Measurements from ENCODE around the gene FRMD8.

DNA sequence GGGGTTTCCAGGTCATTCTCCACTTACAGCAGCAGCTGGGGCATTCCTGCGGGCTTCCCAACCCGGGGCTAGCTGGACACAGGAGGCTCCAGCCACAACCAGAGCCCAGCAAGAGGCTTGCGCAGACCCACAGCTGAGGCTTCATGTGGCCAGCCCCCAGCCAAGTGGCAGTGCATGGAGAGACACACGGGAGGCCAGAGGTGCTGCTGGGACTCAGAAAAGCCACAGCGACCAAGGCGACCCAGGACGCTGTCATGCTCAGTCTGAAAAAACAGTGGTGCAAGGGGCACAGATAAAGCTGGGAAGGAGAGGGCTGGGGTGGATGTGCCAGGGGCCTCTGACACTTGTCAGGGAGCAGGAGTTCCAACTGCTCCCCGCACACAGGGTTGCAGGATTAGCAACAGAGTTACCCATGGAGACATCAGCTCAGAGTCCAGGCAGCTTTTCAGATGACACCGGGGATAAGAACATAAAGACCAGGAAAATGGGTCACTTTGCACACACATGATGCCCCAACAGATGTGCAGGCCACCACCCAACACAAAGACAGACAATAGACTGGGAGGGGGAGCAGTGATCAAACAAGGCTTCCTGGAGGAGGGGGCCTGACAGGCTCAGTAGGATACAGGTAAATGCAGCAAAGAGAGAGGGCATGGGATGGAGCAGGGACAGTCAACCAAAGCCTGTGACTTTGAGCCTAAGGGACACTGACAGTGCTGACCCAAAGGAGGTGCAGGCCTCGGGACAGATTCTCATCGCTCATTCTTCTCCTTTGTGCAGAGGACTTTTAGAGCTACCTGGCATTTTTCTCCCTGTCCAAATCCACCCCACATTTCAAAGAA lies 29.3 kb downstream of the FRMD8 start:
- TF ChIP-seq, protein P1, sequence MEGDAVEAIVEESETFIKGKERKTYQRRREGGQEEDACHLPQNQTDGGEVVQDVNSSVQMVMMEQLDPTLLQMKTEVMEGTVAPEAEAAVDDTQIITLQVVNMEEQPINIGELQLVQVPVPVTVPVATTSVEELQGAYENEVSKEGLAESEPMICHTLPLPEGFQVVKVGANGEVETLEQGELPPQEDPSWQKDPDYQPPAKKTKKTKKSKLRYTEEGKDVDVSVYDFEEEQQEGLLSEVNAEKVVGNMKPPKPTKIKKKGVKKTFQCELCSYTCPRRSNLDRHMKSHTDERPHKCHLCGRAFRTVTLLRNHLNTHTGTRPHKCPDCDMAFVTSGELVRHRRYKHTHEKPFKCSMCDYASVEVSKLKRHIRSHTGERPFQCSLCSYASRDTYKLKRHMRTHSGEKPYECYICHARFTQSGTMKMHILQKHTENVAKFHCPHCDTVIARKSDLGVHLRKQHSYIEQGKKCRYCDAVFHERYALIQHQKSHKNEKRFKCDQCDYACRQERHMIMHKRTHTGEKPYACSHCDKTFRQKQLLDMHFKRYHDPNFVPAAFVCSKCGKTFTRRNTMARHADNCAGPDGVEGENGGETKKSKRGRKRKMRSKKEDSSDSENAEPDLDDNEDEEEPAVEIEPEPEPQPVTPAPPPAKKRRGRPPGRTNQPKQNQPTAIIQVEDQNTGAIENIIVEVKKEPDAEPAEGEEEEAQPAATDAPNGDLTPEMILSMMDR (IDR thresholded peaks at IDR 0.05), result no peak
- TF ChIP-seq POLR2AphosphoS5 (IDR thresholded peaks at IDR 0.05), result no peak
